GM21737 (cell line): ENCODE measurements around the gene KIF12.

Experiments used
- ATAC-seq: cut with Tn5 transposase; IDR thresholded peaks from one replicate; pipeline ENCODE4 v1.9.1; 2021; ENCODE audit warnings: mild to moderate bottlenecking, moderate library complexity; ENCODE audit not compliant: unreplicated experiment

Gene KIF12

DNA sequence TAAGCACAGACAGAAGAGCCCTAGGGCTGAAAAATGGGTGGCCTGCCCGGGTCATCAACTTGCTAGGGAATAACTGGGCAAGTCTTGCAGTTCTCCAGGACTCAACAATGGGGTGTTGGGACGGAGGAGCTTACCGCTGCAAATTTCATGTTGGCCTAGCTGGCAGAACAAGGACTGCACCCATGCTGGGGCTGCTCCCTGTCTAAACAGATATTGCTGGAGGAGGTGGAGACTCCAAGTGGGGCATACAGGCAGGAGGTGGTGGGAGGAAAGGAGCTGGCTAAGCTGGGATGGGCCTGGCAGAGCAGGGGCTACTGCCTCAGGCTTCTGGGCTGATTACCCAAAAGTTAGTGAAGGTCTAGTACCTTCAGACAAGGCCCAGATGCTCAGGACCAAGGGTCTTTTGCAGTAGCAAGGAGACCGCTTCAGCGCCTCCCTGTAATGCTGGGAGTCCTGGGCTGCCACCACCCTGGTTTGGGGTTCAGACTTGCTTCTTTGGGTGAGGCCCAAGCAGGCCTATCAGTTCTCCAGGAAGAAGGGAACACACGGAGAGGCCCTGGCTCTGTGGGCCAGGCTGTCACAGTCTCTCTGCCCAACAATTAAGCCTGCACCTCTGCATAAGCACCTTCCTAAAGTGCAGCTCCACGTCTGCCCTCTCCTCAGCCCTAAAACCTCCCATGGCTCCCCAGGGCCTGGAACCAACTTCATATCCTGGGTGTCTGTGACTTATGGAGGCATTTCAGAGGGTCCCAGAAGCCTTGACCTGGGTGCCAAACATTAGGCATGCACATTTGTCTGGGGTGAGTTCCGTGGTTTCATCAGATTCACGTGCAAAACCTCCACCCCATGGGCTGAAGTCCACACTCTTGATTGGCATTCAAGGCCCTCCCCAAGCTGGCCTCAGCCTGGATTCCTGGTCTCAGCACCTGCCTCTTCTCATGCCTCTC, 24.2 kb upstream of the KIF12 start:
- no peak for ATAC-seq

DNA sequence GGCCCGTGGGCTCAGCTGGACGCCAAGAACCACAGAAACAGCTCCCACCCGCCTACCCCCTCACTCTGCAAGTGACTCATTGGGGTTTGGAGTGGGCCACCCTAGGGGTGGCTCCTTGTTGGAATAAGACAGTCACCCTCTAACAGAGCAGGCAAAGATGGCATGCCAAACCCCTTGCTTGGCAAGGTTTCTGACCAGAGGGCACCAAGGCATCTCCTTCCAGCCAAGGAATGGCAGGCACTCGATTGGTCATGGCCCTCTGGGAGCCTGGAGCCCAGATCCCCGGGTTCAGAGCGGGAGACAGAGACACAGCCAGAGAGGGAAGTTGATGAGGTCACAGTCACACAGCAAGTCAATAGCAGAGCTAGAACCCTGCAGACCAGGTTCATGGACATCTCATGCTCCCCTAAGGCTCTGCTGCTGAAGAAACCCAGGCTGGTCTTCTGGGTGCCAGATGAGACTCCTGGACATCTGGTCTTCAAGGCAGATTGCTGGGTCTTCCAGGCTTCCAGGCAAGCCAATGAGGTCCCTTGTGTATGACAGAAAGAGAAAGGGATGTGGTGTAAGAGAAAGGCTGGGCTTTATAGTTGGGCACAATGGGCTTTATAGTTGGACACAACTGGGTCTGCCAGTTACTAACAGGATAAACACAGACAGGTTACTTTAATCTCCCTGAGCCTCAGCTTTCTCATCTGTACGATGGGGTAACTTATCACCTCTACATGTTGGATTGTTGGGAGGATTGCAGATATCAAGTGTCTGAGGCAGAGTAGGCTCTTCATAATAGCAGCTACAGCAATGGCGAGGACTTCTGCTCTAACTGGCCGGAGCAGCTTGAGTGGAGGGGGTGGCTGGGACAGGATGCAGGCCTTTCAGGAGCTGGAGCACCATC, 23.3 kb upstream of the KIF12 start:
- ATAC-seq, result no peak

DNA sequence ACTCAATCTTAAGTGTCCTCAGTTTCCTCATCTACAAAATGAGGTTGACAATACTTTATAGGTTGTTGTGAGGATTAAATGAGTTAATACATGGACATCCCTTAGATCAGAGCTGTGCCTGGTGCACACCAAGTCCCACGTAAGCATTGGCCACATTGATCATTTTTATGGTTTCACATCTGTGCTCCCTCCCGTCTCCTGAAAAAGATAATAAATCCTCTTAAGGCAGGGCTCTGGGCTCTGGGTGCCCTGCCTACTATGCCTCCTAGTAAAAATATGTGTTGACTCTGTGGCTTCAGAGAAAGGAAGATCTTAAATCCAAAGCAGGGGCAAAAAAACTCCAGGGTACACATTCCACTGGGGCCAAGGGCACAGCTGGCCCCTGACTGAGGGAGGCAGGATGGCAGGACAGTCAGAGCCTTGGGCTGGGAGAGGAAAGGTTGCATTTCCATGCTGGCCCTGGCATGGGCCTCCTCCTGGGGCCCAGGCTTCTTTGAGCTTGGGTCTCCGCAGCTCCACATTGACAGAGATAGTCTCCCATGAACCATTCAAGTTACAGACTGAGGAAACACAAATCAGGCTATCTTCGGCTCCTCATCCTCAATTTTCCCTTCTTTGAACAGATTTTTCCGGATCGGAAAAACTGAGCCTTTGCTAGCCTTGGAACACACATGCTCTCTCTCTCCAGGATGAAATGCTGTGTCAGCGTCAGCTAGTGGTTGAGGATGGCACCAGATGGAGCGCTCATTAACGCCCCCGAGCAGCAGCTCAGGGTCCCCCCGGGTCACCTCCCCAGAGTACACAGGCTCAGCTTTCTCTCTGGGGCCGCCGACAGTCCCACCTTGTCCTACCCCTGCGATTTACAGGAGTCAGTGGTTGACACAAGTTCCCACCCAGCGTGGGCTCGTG, 22.4 kb upstream of the KIF12 start:
- no peak for ATAC-seq

DNA sequence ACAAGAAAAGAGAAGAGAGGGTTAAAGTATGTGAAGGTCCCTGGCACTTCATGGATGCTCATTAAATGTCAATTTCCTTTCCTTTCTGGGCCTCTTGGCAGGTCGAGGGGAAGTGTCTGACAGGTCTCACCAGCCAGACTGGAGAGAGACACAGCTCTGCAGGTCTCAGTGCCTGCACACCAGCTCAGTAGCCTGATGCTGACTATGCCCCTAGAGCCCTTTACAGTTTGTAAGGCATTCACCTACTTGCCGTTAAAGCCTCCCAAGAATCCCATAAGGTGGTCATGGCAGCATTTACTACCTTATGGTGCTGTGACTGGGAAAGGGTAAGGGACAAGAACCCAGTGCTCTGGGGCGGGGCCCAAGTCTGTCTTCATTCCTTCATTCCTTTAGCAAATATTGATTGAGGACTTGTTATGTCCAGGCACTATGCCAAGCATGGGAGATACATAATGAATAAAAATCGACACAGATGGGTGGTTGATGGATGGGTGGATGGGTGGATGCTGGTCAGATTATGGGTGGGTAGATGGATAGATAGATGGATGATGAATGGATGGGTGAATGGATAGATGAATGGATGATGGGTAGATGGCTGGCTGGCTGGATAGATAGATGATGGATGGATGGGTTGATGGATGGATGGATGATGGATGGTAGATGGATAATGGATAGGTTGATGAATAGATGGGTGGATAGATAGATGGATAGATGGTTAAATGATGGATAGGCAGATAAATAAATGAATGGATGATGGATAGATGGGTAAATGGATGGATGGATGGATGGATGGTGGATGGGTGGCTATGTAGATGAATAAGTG, 21.3 kb upstream of the KIF12 start:
- no peak for ATAC-seq

GRCh38 chr9:114119242-114120191, 20.4 kb upstream of the KIF12 start:
- no peak for ATAC-seq

DNA sequence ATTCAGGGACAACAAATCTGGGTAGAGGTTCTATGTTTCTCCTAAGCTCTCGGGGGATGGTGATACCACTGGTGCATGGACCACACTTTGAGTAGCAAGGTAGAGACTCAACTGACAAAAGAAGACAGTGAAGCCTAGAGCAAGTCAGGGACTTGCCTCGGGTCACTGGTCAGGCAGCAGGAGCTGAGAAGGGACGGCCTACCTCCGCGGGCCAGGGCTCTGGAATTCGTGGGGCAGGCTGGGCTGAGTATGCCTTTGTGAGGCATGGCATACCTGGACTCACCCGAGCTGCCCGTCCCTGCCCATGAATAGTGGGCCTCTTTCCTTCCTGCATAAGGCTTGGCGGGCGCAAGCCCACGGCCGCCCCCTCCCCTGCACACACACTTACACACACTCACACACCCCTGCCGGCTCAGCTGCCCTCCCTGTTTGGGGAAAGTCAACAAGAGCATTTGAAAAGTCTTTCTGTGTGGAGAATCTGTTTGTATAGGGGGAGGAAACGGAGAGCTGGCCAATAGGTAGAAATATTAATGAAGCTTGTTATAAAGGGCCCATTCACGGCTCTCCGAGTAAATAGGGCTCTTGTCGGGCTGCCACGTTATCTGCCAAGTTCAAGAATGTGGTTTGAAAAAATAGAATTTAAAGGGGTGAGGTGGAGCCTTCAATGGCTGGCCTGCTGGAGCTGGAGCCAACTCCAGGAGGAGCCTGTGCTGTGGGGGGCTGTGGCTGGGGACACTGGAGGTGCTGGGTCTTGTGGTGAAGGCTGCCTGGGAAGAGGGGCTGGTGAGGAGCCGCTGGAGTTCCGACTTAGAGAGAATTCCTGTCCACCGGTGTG, 19.1 kb upstream of the KIF12 start:
- no peak for ATAC-seq

- no peak for ATAC-seq
These were observed 18.5 kb upstream of the KIF12 start for GRCh38 chr9:114117614-114117995.

DNA sequence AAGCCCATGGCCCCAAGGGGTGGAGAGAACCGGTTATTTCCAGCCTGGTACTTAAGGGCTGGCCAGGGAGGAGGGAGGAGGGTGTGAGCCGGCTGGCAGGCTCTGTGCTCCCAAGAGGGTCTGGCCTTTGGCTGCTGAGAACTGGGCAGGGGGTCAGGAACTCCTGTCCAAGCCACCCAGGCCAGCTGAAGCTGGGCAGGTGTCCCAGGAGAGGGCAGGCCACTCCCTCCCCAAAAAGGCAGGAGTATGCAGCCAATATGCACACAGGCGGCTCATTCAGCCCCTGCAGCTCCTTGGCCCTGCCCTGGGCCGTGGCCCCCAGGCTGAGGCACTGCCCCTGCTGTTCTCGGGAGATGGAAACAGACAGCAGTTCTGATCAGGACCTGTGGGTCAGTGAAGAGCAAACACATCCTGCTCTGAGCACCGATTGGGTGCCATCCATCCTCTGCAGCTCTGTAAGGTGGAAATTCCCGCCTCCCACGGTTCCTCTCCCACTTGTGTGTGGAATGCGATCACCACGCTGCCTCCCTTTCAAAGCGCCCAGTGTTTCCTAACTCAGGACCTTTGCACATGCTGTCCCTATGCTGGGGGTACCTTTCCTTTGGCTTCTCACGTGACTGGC, 17.1 kb upstream of the KIF12 start:
- no peak for ATAC-seq

GRCh38 chr9:114115654-114116125, 16.6 kb upstream of the KIF12 start:
- ATAC-seq, result no peak

DNA sequence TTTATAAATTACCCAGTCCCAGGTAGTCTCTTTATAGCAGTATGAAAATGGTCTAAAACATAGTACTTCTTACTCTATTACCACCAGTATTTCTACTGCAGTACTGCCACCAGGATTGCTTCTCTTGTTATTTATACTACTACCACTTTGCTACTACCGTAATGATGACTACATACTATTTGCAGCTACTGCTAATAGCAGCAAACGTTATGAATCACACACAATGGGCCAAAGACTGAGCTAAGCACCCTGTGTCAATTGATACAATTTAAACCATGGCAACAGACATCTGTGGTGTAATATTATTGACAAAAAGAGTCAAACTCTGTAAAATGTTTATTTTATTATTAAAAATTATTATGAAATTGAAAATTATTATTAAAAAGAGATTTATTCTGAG, 15.3 kb upstream of the KIF12 start:
- ATAC-seq, result no peak

DNA sequence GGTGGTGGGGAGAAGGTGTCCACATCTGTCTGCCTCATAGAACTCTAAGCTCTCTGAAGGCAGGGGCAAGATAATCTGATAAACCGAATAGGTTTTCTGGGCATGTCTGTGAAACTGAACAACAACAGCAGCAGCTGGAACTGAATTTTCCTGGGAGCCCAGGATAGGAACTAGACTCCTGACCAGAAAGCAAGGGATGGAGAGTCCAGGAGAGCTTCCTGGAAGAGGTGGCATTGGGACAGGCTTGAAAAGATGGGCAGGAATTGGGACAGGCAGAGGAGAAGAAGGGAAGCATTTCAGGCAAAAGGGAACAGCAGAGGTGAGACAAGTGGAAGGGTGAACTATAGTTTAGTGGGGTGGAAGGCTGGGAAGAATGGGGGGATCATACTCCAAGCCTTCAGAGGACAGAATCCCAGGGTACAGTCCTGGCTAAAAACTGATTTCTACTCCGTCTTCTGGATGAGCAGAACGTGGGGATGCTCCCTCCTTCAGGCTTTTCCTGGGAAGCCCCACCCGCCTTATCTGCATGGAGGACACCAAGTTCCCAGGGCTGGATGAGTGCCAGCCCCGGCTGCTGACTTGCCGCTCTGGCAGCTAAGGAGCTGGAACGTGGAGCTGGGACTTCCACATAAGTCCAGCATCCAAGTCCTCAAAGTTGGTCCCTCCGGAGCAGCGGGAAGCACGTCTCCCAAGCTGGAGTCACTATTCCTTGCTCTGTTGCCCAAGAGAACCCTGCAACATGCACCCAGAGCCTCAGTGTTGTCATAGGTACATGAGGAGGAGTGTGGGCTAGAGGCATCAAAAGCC, 13.9 kb upstream of the KIF12 start:
- no peak for ATAC-seq

DNA sequence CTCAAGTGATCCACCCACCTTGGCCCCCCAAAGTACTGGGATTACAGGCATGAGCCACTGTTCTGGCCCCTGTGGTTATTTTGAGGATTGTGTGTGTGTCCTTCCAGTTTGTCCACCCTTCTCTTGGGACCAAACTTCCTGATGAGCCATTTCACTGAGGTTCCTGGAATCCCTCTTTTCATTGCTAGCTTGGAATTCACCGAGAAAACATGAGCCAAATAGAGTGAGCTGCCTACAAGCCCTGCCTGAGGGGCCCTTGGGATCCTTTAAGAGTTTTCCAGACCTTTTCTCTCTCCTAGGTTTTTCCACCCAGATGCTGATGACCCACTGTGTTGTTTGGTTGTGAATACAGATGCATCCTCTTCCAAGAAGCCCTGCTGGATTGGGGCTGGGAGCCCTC, 13.2 kb upstream of the KIF12 start:
- ATAC-seq, result no peak

- no peak for ATAC-seq
These were observed 11.1 kb upstream of the KIF12 start for GRCh38 chr9:114110180-114110579.

DNA sequence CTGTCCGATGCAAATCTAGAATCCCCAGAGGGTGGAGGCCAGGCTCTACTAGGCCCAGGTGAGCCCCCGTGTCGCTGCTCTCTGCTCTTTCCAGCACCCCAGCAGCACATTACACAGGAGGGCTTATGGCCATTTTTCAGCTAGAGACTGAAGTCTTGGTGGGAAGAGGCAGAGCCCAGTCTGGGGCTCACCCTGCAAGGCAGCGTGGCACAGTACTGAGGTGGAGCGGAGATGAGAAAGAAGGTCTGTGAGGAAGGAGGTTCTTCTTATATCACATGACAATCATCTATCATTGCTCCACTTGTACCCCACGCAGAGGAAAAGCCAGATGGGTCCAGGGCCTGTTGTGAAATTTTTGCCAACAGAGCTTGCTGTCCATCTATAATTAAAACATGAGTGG, 10.0 kb upstream of the KIF12 start:
- ATAC-seq, result no peak

- ATAC-seq, result no peak
These were observed 9.1 kb upstream of the KIF12 start for GRCh38 chr9:114108016-114108833.
